Breast epithelium (tissue), 3 donors: ENCODE data around the gene TGM2.

Experiments used
- POLR2A ChIP-seq: fragments of 450-650 bp; IDR thresholded peaks from one replicate; pipeline ENCODE4 v1.6.1; 2016; ENCODE audit warnings: antibody characterized with exemption, mild to moderate bottlenecking, moderate library complexity
- POLR2AphosphoS5 ChIP-seq, 3 donors: sonication (generic); formaldehyde crosslinking; IDR thresholded peaks; one replicate each; pipeline ENCODE4 v1.6.1; 2017; ENCODE audit warnings: antibody characterized with exemption in 3 of 3

DNA sequence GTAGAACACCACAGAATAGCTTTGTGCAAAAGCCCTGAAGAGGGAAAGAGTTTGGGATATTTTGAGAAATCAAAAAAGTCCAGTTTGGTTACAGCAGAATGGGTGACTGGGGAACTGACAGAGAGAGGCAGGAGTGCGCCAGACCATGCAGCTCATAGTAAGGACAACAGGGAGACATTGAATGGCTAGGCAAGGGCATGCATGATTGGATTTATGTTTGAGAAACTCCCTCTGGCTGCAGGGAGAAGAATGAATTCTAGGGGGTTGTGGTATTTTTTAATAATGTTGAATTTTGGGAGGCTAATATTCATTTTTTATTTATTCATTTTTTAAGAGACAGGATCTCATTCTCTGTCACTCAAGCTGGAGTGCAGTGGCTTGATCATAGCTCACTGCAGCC, 49.9 kb downstream of the TGM2 start:
- TF ChIP-seq POLR2AphosphoS5 (IDR thresholded peaks at IDR 0.05) (no peak), POLR2A (no peak)
